Measurements from ENCODE around the gene TMEM87A.

TMEM87A gene

DNA sequence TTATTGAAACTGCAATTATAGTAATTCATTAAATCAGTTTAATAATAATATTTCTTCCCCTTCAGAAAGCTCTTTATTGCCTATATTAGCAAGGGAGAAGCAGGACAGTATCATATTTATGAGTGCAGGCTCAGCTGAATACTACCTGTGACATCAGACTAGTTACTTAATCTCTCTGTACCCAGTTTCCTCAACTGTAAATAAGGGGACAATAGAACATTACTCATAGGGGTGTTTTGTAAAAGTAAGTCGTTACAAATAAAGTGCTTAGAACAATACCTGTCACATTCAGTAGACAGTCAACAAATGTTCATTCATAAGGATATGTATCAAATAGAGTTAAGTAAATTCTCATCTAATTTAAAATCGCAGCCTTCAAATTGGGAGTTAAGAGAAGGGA, 53.0 kb downstream of the TMEM87A start:
- no peak for DNase-seq
- Histone ChIP-seq H3K9ac (ENCODE audit: low read depth, low read length) (no peak overlapping the region), H3K27me3 (ENCODE audit: insufficient read depth, low read length, poor library complexity) (no peaks in the 10 kb centered on the region), H3K4me1 (ENCODE audit: insufficient read depth, low read length) (no peaks in the 10 kb centered on the region), H3K36me3 (ENCODE audit: insufficient read depth, low read length) (peaks cover 55% of the 10 kb centered on the region; the same call in 1 of the 2 replicates), H3K79me2 (ENCODE audit: insufficient read depth, low read length) (no peaks in the 10 kb centered on the region), H2AFZ (ENCODE audit: low read depth, low read length) (no peak overlapping the region), H3K9me3 (ENCODE audit: insufficient read depth, low read length, severe bottlenecking) (no peaks in the 10 kb centered on the region), H3K4me3 (ENCODE audit: low read depth in 1 of 2, low read length in 2 of 2) (no peak overlapping the region), H4K20me1 (ENCODE audit: insufficient read depth, low read length) (no peaks in the 10 kb centered on the region), H3K27ac (ENCODE audit: low read length) (no peak overlapping the region), H3K4me2 (ENCODE audit: insufficient read depth, low read length) (no peak overlapping the region)
- no peak for TF ChIP-seq EZH2 (IDR thresholded peaks at IDR 0.05; ENCODE audit: borderline replicate concordance, low read depth, low read length, severe bottlenecking)
- TF ChIP-seq, protein P1, sequence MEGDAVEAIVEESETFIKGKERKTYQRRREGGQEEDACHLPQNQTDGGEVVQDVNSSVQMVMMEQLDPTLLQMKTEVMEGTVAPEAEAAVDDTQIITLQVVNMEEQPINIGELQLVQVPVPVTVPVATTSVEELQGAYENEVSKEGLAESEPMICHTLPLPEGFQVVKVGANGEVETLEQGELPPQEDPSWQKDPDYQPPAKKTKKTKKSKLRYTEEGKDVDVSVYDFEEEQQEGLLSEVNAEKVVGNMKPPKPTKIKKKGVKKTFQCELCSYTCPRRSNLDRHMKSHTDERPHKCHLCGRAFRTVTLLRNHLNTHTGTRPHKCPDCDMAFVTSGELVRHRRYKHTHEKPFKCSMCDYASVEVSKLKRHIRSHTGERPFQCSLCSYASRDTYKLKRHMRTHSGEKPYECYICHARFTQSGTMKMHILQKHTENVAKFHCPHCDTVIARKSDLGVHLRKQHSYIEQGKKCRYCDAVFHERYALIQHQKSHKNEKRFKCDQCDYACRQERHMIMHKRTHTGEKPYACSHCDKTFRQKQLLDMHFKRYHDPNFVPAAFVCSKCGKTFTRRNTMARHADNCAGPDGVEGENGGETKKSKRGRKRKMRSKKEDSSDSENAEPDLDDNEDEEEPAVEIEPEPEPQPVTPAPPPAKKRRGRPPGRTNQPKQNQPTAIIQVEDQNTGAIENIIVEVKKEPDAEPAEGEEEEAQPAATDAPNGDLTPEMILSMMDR (IDR thresholded peaks at IDR 0.05; ENCODE audit: borderline replicate concordance, extremely low read depth, low read length, poor library complexity, severe bottlenecking), result no peak
- no peak for ATAC-seq (ENCODE audit: insufficient read depth, low read depth)

DNA sequence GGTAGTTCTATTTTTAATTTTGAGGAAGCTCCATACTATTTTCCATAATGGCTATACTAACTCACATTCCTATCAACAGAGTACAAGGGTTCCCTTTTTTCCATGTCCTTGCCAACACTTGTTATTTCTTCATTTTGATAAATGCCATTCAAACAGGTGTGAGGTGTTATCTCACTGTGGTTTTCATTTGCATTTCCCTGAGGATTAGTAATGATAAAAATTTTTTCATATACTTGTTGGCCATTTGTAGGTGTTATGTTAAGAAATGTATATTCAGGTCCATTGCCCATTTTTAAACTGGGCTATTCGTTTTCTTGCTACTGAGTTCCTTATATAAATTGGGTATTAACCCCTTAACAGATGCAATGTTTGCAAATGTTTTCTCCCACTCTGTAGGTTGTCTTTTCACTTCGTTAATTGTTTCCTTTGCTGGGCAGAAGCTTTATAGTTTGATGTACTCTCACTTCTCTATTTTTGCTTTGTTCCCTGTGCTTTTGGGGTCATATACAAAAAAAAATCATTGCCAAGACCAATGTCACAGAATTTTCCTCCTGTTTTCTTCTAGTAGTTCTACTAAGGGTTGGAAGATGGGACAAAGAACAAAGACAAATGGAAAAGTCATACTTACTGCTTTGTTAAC, 54.2 kb downstream of the TMEM87A start:
- no peaks in the 10 kb centered on the region for H3K4me1 ChIP-seq (ENCODE audit: insufficient read depth, low read length)
- H3K27ac ChIP-seq (ENCODE audit: low read length), result no peak overlapping the region
- no peaks in the 10 kb centered on the region for H3K27me3 ChIP-seq (ENCODE audit: insufficient read depth, low read length, poor library complexity)
- H4K20me1 ChIP-seq (ENCODE audit: insufficient read depth, low read length), result no peaks in the 10 kb centered on the region
- H3K4me3 ChIP-seq (ENCODE audit: low read depth in 1 of 2, low read length in 2 of 2), result no peak overlapping the region
- H3K79me2 ChIP-seq (ENCODE audit: insufficient read depth, low read length), result no peaks in the 10 kb centered on the region
- peaks cover 60% of the 10 kb centered on the region; the same call in 1 of the 2 replicates for H3K36me3 ChIP-seq (ENCODE audit: insufficient read depth, low read length)
- H3K9ac ChIP-seq (ENCODE audit: low read depth, low read length), result no peak overlapping the region
- no peak for TF ChIP-seq EZH2 (IDR thresholded peaks at IDR 0.05; ENCODE audit: borderline replicate concordance, low read depth, low read length, severe bottlenecking)
- TF ChIP-seq, protein P1 (IDR thresholded peaks at IDR 0.05; ENCODE audit: borderline replicate concordance, extremely low read depth, low read length, poor library complexity, severe bottlenecking), result no peak
- H3K4me2 ChIP-seq (ENCODE audit: insufficient read depth, low read length), result no peak overlapping the region
- DNase-seq (no peak), ATAC-seq (ENCODE audit: insufficient read depth, low read depth) (no peak)
- no peaks in the 10 kb centered on the region for H3K9me3 ChIP-seq (ENCODE audit: insufficient read depth, low read length, severe bottlenecking)
- no peak overlapping the region for H2AFZ ChIP-seq (ENCODE audit: low read depth, low read length)

DNA sequence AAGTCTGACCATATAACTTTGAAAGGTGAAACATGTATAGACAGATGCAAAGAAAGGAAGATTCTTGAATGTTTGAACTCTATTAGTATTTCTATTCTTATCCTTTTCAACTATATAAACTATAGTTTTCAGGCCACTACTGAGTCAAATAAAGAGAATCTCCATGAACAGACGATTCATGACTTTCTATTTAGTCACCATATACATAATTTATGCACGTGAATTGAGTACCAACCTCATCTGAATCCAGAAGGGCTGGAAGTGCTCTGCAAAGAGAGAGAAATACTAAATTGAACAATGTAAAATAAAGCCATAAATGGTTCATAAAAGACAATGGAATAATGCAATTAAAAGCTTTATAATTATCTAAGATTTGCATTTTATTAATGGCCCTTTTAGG, 55.7 kb downstream of the TMEM87A start:
- TF ChIP-seq EZH2 (IDR thresholded peaks at IDR 0.05; ENCODE audit: borderline replicate concordance, low read depth, low read length, severe bottlenecking), result no peak
- TF ChIP-seq, protein P1 (IDR thresholded peaks at IDR 0.05; ENCODE audit: borderline replicate concordance, extremely low read depth, low read length, poor library complexity, severe bottlenecking), result no peak
- Histone ChIP-seq H3K27me3 (ENCODE audit: insufficient read depth, low read length, poor library complexity) (no peaks in the 10 kb centered on the region), H3K4me3 (ENCODE audit: low read depth in 1 of 2, low read length in 2 of 2) (no peak overlapping the region), H3K4me1 (ENCODE audit: insufficient read depth, low read length) (no peaks in the 10 kb centered on the region), H3K36me3 (ENCODE audit: insufficient read depth, low read length) (peaks cover 60% of the 10 kb centered on the region; the same call in 1 of the 2 replicates), H3K79me2 (ENCODE audit: insufficient read depth, low read length) (no peaks in the 10 kb centered on the region), H4K20me1 (ENCODE audit: insufficient read depth, low read length) (no peaks in the 10 kb centered on the region), H3K9me3 (ENCODE audit: insufficient read depth, low read length, severe bottlenecking) (no peaks in the 10 kb centered on the region), H3K9ac (ENCODE audit: low read depth, low read length) (no peak overlapping the region), H3K27ac (ENCODE audit: low read length) (no peak overlapping the region), H3K4me2 (ENCODE audit: insufficient read depth, low read length) (no peak overlapping the region), H2AFZ (ENCODE audit: low read depth, low read length) (no peak overlapping the region)
- ATAC-seq (ENCODE audit: insufficient read depth, low read depth) (no peak), DNase-seq (no peak)

All from DND-41 (cell line).